ENCODE measurements around the gene CISH. TPM values are rescaled to one million over a fixed set of nuclear protein-coding genes. Genes with fewer than 3 reads are reported as not detected.

Gene CISH
- total RNA-seq, 1 donor from 2014 or later: 2.6 TPM

DNA sequence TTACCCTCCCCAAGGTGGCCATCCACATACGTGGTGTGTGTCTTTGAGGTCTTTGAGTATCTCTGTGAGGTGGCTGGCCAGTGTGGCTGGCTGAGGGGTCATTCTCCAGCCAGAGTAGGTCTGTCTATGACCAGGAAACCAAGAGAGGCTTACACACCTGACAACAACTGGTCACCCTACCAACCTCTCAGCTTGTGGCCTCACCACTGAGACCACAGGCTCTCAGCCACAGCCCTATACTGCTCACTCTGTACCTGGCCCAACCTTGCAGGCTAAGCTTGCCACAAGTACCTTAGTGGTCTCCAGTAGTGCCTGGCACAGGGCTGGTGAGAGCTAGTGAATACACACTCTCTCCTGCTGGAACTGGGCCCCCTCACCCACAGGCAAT is 37.1 kb downstream of the CISH start:
- Mint-ChIP-seq H3K9me3 (ENCODE audit: unreplicated experiment) (no peaks in the 10 kb centered on the region), H3K4me1 (ENCODE audit: unreplicated experiment) (peaks cover 16% of the 10 kb centered on the region), H3K27me3 (ENCODE audit: unreplicated experiment) (peaks cover 8% of the 10 kb centered on the region), H3K4me3 (ENCODE audit: unreplicated experiment) (no peak overlapping the region), H3K36me3 (ENCODE audit: low read depth, unreplicated experiment) (peaks cover 11% of the 10 kb centered on the region), H3K27ac (ENCODE audit: unreplicated experiment) (no peak overlapping the region)
- DNase-seq (ENCODE audit: low spot score): no peak
- no peak for TF ChIP-seq CTCF (IDR thresholded peaks at IDR 0.05; ENCODE audit: unreplicated experiment)

GRCh38 chr3:50573566-50574443 is 37.8 kb downstream of the CISH start:
- no peak overlapping the region for H3K27ac Mint-ChIP-seq (ENCODE audit: unreplicated experiment)
- no peak overlapping the region for H3K4me3 Mint-ChIP-seq (ENCODE audit: unreplicated experiment)
- peaks cover 16% of the 10 kb centered on the region for H3K4me1 Mint-ChIP-seq (ENCODE audit: unreplicated experiment)
- H3K36me3 Mint-ChIP-seq (ENCODE audit: low read depth, unreplicated experiment): peaks cover 11% of the 10 kb centered on the region
- peaks cover 7% of the 10 kb centered on the region for H3K27me3 Mint-ChIP-seq (ENCODE audit: unreplicated experiment)
- H3K9me3 Mint-ChIP-seq (ENCODE audit: unreplicated experiment): no peaks in the 10 kb centered on the region
- no peak for TF ChIP-seq CTCF (IDR thresholded peaks at IDR 0.05; ENCODE audit: unreplicated experiment)
- no peak for DNase-seq (ENCODE audit: low spot score)

DNA sequence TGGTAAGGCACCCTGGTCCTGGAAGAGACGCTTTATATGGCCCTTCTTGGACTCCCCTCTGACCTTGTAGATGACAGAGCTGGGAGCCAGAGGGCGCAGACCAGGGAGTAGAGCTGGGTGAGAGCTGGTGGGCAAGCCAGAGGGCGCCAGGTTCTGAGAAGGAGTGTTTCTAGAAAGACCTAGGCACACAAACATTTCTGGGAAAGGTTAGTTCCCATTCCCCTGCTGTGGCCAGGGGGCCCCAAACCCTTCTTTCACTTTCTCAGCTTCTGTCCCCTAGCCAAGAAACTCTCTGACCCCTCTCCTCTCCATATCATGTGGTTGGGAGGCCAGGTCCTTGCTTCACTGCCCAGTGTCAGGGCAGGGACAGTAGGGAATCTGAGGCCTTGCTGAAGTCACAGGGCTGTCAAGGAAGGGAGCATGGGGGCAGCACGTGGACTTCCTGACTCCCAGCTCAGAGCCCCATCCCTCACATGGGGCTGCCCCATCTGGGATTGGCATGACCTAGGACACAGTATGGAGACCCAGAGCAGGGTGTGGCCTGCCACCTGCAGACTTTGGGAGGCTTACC is 38.7 kb downstream of the CISH start:
- no peak for DNase-seq (ENCODE audit: low spot score)
- Mint-ChIP-seq H3K4me1 (ENCODE audit: unreplicated experiment) (peaks cover 16% of the 10 kb centered on the region), H3K27me3 (ENCODE audit: unreplicated experiment) (peaks cover 11% of the 10 kb centered on the region), H3K9me3 (ENCODE audit: unreplicated experiment) (no peaks in the 10 kb centered on the region), H3K36me3 (ENCODE audit: low read depth, unreplicated experiment) (peaks cover 11% of the 10 kb centered on the region), H3K4me3 (ENCODE audit: unreplicated experiment) (no peak overlapping the region), H3K27ac (ENCODE audit: unreplicated experiment) (no peak overlapping the region)
- TF ChIP-seq CTCF (IDR thresholded peaks at IDR 0.05; ENCODE audit: unreplicated experiment): no peak

DNA sequence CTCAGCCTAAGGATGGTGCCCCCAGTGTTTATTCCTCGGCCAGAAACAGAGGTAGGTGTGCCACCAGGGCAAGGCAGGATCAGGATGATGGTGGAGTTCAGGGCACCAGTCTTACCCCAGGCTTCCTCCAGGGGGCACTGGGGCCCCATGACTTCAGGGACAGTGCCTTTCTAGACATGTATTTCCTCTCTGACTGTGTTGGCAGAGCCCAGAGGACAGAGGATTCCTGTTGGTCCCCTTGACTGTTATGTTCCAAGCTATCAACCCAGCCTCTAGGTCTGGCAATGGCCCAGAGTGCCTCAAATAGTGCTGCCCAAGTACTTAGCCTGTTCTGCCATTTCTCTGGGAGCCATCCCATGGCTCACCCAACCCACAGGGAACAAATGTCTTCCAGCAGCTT is 39.4 kb downstream of the CISH start:
- peaks cover 11% of the 10 kb centered on the region for H3K36me3 Mint-ChIP-seq (ENCODE audit: low read depth, unreplicated experiment)
- peak; percentile 74 for TF ChIP-seq CTCF (IDR thresholded peaks at IDR 0.05; ENCODE audit: unreplicated experiment)
- H3K27me3 Mint-ChIP-seq (ENCODE audit: unreplicated experiment): peaks cover 11% of the 10 kb centered on the region
- peaks cover 18% of the 10 kb centered on the region for H3K4me1 Mint-ChIP-seq (ENCODE audit: unreplicated experiment)
- no peak overlapping the region for H3K27ac Mint-ChIP-seq (ENCODE audit: unreplicated experiment)
- no peaks in the 10 kb centered on the region for H3K9me3 Mint-ChIP-seq (ENCODE audit: unreplicated experiment)
- no peak overlapping the region for H3K4me3 Mint-ChIP-seq (ENCODE audit: unreplicated experiment)
- peak; percentile 79 for DNase-seq (ENCODE audit: low spot score)

- H3K27me3 Mint-ChIP-seq (ENCODE audit: unreplicated experiment): peaks cover 11% of the 10 kb centered on the region
- peaks cover 11% of the 10 kb centered on the region for H3K36me3 Mint-ChIP-seq (ENCODE audit: low read depth, unreplicated experiment)
- H3K9me3 Mint-ChIP-seq (ENCODE audit: unreplicated experiment): no peaks in the 10 kb centered on the region
- H3K27ac Mint-ChIP-seq (ENCODE audit: unreplicated experiment): no peak overlapping the region
- no peak overlapping the region for H3K4me3 Mint-ChIP-seq (ENCODE audit: unreplicated experiment)
- no peak for TF ChIP-seq CTCF (IDR thresholded peaks at IDR 0.05; ENCODE audit: unreplicated experiment)
- no peak for DNase-seq (ENCODE audit: low spot score)
- H3K4me1 Mint-ChIP-seq (ENCODE audit: unreplicated experiment): peaks cover 18% of the 10 kb centered on the region
Measured at GRCh38 chr3:50571486-50571885, 40.1 kb downstream of the CISH start.
